ENCODE data around the gene DAPK2. TPM values are rescaled to one million over a fixed set of nuclear protein-coding genes. Genes with fewer than 3 reads are reported as not detected.

The DAPK2 gene
- total RNA-seq, 4 donors from 2014 or later: 64.6 to 189 (median 125) TPM

GRCh38 chr15:64010719-64011118, 35.6 kb downstream of the DAPK2 start:
- Histone ChIP-seq H3K4me3 (no peak overlapping the region), H3K36me3 (no peaks in the 10 kb centered on the region), H3K9me3 (no peaks in the 10 kb centered on the region), H3K4me1 (peaks cover 0 to 47% (median 20%) of the 10 kb centered on the region in 4 donors), H3K27me3 (no peaks in the 10 kb centered on the region), H3K27ac (peak overlapping the region; percentile 62 to 84 (median 73))
- TF ChIP-seq CTCF (IDR thresholded peaks at IDR 0.05) (peak in 2 of 6 experiments; percentile 19 to 32), POLR2A (IDR thresholded peaks at IDR 0.05) (no peak)
- DNase-seq: peak in 2 of 3 donors; percentile 90 to 94

GRCh38 chr15:64009798-64010261, 36.5 kb downstream of the DAPK2 start:
- H3K36me3 ChIP-seq: no peaks in the 10 kb centered on the region
- H3K27ac ChIP-seq: peak overlapping the region; percentile 62 to 84 (median 73)
- H3K4me1 ChIP-seq: peaks cover 0 to 55% (median 20%) of the 10 kb centered on the region in 4 donors
- no peaks in the 10 kb centered on the region for H3K9me3 ChIP-seq
- no peak overlapping the region for H3K4me3 ChIP-seq
- H3K27me3 ChIP-seq: no peaks in the 10 kb centered on the region
- peak in 1 of 3 donors; percentile 73 for DNase-seq
- TF ChIP-seq CTCF (IDR thresholded peaks at IDR 0.05): no peak
- no peak for TF ChIP-seq POLR2A (IDR thresholded peaks at IDR 0.05)

- Histone ChIP-seq H3K36me3 (no peaks in the 10 kb centered on the region), H3K4me3 (no peak overlapping the region), H3K27ac (peak overlapping the region; percentile 62 to 84 (median 73)), H3K4me1 (peaks cover 0 to 53% (median 20%) of the 10 kb centered on the region in 4 donors), H3K9me3 (no peaks in the 10 kb centered on the region), H3K27me3 (no peaks in the 10 kb centered on the region)
- TF ChIP-seq CTCF (IDR thresholded peaks at IDR 0.05) (no peak), POLR2A (IDR thresholded peaks at IDR 0.05) (peak in 1 of 2 donors; percentile 29)
- DNase-seq: no peak
Observed at GRCh38 chr15:64009241-64009640, 37.0 kb downstream of the DAPK2 start.

GRCh38 chr15:64008177-64008576, 38.1 kb downstream of the DAPK2 start:
- Histone ChIP-seq H3K4me1 (peaks cover 0 to 52% (median 21%) of the 10 kb centered on the region in 4 donors), H3K4me3 (no peak overlapping the region), H3K36me3 (no peaks in the 10 kb centered on the region), H3K27ac (peak overlapping the region in 3 of 4 donors; percentile 1 to 72 (median 62)), H3K27me3 (no peaks in the 10 kb centered on the region), H3K9me3 (no peaks in the 10 kb centered on the region)
- no peak for DNase-seq
- TF ChIP-seq POLR2A (IDR thresholded peaks at IDR 0.05) (no peak), CTCF (IDR thresholded peaks at IDR 0.05) (no peak)

GRCh38 chr15:64006642-64007041, 39.6 kb downstream of the DAPK2 start:
- H3K9me3 ChIP-seq: no peaks in the 10 kb centered on the region
- no peaks in the 10 kb centered on the region for H3K27me3 ChIP-seq
- no peak for DNase-seq
- H3K4me3 ChIP-seq: no peak overlapping the region
- TF ChIP-seq CTCF (IDR thresholded peaks at IDR 0.05) (no peak), POLR2A (IDR thresholded peaks at IDR 0.05) (peak in 1 of 2 donors; percentile 39)
- peaks cover 0 to 46% (median 21%) of the 10 kb centered on the region in 4 donors for H3K4me1 ChIP-seq
- peak overlapping the region in 3 of 4 donors; percentile 47 to 85 (median 83) for H3K27ac ChIP-seq
- no peaks in the 10 kb centered on the region for H3K36me3 ChIP-seq

Data from Peyer's patch (tissue), 4 donors.